Renal cortex interstitium (tissue), 11 donors: ENCODE results near the gene SORCS2. TPM values are rescaled to one million over a fixed set of nuclear protein-coding genes. Genes with fewer than 3 reads are reported as not detected.

Experiments used
- DNase-seq, 11 donors: peaks; one replicate each; pipeline ENCODE4 v3.0.0-alpha.2; 2013; ENCODE audit warnings: low read depth in 9 of 11, low spot score in 4 of 11; ENCODE audit errors: extremely low read depth in 1 of 11
- polyA plus RNA-seq, 3 donors: library from polyadenylated mRNA; unstranded; fragments of 120-200 nt; gene quantifications; one replicate each; pipeline ENCODE4 v1.2.1, GENCODE V29; 2013; ENCODE audit not compliant: insufficient read length in 3 of 3

SORCS2 gene
- polyA plus RNA-seq, 3 donors: 8.3 to 13.3 (median 9.9) TPM

DNA sequence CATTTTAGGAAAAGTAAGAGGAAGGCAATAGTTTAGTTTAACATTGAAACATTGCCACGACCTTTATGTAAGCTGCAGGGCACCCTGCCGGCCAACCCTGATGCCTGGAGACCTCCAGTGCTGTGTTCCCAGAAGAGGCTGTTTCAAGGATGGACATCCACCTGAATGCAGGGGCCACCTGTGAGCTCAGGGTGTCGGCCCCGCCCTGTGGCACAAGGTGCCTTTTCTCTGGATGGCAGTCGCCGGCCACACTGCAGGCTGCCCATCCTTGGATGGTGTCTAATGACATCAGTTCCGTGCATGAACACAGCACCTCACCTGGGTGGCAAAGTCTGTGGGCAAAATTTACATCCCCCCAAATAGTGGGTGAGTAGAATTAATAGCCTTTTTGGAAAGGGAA is 567.3 kb downstream of the SORCS2 start:
- DNase-seq: no peak

DNA sequence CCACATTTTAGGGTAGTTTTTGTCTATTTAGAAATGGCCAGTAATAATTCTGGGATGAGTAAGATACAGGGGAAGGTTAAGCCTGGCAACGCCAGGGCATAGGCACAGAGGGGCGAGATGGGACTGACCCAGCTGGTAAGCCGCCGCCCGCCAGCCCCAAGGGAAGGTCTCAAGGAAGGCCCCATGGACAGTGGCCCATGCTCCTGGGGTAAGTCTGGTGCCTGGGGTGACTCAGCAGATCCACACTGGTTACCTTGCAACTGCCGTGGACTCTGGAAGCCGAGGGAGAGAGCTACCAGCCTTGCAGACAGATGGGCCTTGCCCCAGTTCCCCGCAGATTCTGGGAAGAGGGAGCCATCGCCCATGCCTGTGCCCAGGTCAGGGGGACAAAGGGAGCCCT is 567.9 kb downstream of the SORCS2 start:
- DNase-seq: no peak

DNA sequence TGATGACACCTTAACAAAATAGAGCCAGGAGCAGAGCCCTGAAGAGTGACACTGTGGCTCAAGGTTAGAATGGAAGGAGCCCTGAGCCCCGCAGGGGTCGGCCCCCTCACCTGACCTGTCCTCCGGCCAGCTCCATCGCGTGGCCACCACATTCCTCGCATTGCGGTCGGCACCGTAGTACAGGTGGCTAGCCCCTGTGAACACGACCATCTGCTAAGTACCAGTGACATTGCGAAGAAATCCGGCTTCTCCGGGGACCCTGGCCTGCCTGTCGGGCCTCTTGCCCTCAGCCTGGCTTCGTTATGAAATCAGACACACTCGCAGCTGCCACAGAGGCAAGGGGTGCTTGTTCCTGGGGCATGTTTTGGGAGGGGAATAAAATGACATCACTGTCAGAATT is 568.4 kb downstream of the SORCS2 start:
- DNase-seq: no peak

DNA sequence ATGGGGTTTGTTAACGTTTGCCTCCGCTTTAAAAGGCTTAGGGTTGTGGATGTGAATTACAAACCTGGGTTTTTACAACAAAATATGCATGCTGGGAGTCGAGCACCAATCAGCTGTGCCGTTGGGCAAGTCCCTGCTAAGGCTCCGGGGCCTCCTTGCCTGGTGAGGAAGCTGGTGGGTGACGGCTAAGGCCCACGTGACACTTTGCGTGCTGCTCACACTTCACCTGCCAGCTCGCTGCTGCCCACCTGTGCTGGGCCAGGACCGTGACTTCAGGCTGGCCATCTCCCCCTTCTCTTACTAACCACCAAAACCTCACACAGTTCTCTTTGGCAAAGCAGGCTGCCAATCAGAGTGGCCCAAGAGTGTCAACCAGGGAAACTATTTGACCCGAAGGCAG is 569.0 kb downstream of the SORCS2 start:
- DNase-seq: no peak

DNA sequence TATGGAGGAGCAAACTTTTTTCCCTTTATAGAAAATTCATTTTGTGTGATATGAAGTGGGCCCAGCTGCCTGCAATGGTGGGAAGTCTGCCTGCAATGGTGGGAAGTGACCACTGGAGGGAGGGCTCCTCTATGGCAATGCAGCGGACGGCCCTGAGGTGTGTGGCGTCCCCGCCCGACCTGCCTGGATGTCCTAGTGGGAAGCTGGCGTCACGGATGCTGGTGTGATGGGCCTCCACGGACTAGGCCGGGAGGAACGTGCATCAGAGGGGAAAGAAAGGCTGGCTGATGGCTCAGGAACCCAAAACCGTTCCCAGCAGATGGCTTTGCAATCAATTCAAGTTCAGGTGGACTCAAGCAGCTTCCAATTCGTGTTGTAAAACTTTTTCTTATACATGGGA is 569.4 kb downstream of the SORCS2 start:
- DNase-seq: peak in 3 of 11 donors; percentile 44 to 65 (median 54)

DNA sequence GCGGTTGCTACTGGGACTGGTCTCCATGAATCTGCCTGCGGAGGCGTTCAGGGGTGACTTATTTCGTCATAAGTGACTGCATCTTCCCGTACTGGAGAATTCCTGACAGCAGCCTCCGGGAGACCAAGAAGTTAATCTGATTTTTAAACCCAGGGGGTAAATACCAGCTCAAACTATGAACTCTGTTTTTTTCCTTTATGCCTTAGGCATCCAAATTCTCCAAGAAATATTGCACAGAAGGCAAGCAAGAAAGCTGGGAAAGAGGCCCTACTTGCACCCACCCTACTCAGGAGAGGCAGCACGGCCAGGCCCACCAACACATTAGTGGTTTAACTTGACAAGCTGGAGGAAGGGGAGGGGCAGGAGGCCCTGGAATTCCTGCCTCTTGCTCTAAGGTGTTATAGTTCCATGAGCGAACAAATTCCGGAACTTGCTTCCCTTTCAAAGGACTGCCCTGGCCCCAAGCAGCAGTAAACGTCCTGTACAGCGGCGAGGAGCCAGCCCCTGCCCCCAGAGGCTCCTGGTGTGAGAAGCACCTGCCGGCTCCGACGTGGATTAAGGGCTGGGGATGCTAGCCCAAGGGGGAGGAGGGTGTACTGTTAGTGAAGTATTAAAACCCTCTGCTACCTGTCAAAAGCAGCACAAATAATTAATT is 570.2 kb downstream of the SORCS2 start:
- DNase-seq: no peak

GRCh38 chr4:7763106-7763505 is 570.8 kb downstream of the SORCS2 start:
- DNase-seq: no peak

GRCh38 chr4:7763788-7764187 is 571.5 kb downstream of the SORCS2 start:
- no peak for DNase-seq

DNA sequence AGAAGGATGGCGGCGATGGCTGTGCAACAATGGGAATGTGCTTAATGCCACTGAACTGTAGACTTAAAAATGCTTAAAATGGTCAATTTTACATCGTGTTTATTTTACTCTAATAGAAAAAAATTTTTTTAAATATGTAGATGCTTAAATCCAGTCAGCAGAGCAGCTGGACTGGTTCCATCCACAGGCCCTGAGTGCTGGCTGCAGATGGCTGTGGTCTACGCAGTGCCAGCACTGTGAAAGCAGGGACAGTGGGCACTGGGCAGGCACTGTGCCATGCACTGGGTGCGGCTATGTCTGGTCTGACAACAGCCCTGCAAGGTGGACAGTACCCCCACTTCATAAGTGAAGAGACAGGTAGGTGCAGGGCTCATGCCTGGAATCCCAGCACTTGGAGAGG is 572.1 kb downstream of the SORCS2 start:
- DNase-seq: no peak

DNA sequence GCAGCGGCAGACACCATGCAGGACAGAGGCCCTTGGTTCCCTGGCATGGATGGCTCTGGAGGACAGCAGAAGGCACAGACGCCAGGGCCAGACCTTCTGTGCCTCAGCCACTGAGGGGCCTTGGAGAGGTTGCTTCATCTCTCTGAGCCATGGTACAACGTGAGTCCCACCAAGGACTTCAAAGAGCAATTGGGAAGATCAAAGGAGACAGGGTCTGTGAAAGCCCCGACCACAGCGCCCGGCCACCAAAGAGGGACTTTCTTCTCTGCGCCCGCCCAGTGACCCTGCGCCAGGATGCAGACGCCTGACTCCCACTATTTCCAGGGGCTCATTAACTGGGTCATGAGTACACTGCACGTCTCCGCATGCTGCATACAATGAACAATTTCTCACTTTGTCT is 573.3 kb downstream of the SORCS2 start:
- DNase-seq: no peak

DNA sequence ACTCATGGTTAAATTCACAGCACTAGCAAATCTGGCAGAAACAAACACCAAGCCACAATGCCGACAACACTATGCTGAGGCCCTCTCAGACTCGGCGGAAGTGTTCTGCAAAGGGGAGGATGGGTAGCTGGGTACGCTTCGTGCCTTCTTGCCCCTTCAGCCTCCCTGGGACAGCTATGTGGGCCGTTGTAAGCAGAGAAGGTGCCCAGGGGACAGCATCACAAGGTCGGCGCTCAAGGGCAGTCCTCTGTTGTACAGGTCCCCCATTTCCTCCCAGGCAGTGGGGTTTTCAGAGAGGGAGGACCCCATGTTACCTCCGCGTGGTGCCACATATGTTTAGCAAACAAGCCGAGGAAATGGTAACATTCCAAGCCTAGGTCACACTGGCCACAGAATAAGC is 573.7 kb downstream of the SORCS2 start:
- DNase-seq: no peak

GRCh38 chr4:7766661-7767345 is 574.5 kb downstream of the SORCS2 start:
- no peak for DNase-seq

- DNase-seq: no peak
Observed at GRCh38 chr4:7767526-7767925, 575.2 kb downstream of the SORCS2 start.

DNA sequence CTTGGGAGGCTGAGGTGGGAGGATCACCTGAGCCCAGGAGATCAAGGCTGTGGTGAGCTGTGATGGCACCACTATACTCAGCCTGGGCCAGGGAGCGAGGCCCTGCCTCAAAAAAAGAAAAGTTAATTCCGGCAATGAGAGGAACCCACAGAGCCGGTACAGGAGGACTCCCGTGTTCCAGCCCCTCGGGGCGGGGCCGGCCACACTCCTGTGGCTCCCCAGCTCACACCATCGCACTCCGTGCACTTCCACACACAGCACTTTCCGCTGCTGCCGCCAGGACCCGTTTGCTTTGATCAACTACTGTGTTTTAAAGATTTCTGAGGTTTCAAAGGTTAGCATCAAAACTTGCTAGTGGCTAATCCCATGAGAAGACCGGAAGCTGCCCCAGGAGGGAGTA is 575.6 kb downstream of the SORCS2 start:
- no peak for DNase-seq

DNA sequence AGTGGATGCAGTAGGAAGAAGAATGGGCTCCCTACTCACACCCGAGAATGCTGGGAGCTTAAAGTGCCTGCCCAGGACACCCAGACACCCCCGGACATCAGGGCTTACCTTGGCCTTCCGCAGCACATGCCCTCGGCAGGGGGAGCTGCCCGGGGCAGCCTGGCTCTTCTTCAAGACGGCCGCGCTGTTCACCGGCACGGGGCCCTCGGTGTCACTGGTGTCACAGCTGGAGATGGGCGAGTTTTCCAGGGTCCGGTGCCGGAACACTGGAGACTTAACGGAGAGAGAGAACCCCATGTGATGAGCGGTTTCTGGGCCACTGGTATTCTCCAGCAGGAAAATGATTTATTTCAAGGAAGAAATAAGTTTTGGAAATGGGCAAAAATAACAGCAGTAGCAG is 576.4 kb downstream of the SORCS2 start:
- no peak for DNase-seq

GRCh38 chr4:7769396-7770223 is 577.3 kb downstream of the SORCS2 start:
- no peak for DNase-seq

GRCh38 chr4:7770224-7771050 is 578.1 kb downstream of the SORCS2 start:
- DNase-seq: no peak

DNA sequence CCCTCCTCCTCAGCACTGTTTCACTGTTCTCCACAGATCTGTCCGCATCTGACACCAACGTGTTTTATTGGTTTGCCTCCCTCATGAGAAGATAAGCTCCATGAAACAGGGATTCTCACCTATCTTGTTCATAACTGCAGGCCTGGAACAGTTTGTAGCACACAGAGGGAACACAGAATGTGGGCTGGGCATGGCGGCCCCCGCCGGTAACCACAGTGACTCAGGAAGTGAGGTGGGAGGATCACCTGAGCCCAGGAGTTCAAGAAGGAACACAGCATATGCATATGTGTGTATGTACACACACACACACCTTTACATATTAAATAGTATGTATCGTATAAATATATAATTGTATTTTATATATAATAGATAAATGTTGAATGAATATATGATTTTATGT is 578.7 kb downstream of the SORCS2 start:
- no peak for DNase-seq
